AG04450 (cell line): ENCODE data around the gene C7. TPM values are rescaled to one million over a fixed set of nuclear protein-coding genes. Genes with fewer than 3 reads are reported as not detected.
"Not testable (repeated sequence)": the region's sequence is repeated elsewhere in the genome, so short reads cannot be mapped to it uniquely, and the experiment has no call there.

ENCODE experiments used
- CTCF ChIA-PET: fragments of 300-600, 350-600 bp; formaldehyde crosslinking; extraction: SDS; loops from one replicate; lab custom pipeline; 2022; ENCODE audit warnings: antibody characterized with exemption, inconsistent platforms; lab: Charles Lee
- POLR2A ChIA-PET: fragments of 350-600 bp; formaldehyde crosslinking; extraction: SDS; loops from one replicate; lab custom pipeline; 2021; ENCODE audit warnings: antibody characterized with exemption, inconsistent platforms; lab: Yijun Ruan, JAX
- DNase-seq: peaks from one replicate; pipeline ENCODE4 v3.0.0-alpha.2; 2011; ENCODE audit warnings: low read depth, low spot score
- H3K27ac ChIP-seq: one replicate; pipeline ENCODE4 v1.5.1; 2012; ENCODE audit warnings: low read depth, low read length, control low read depth
- H3K27me3 ChIP-seq: one replicate; pipeline ENCODE4 v1.6.0; 2012; ENCODE audit warnings: low read length; ENCODE audit not compliant: control insufficient read depth, insufficient read depth
- H3K4me3 ChIP-seq: 2 replicates; pipeline ENCODE4 v1.5.1; 2011; ENCODE audit warnings: mild to moderate bottlenecking, low read depth, low read length, control low read depth
- H3K9me3 ChIP-seq: 2 replicates; pipeline ENCODE4 v1.5.1; 2012; ENCODE audit warnings: low read length; ENCODE audit not compliant: control insufficient read depth, insufficient read depth
- polyA plus RNA-seq: library from polyadenylated mRNA; depleted of rRNA; stranded (reverse); fragments of >200 nt; gene quantifications from 2 replicates; pipeline ENCODE4 v1.2.3, GENCODE V29; 2011
- TF ChIP-seq, protein P1 (sequence below): IDR thresholded peaks from 2 replicates; pipeline ENCODE4 v1.5.1; 2011; ENCODE audit warnings: low read depth, low read length, control low read depth, inconsistent platforms

The C7 gene
- polyA plus RNA-seq, 1 experiment = 14.4 TPM

DNA sequence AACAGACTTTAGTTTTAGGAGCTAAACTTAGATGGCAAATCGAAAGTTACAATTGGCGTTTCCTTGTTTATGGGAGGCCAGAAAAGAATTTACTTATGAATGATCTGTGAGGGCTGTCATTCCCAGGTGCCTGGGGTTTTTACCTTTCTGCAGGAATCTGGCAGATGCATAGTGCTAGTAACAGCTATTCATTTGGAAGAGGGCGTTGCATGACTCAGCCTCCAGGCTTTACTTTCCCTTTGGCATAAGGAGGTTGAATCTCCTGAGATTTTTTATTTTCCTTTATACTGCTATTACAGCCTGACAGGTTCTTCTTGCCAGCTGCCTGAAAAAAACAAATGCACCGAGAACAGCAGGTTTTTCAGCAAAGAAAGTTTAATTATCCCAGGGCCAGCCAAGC lies 38.1 kb upstream of the C7 start:
- H3K27me3 ChIP-seq = peaks cover 2% of the 10 kb centered on the region
- TF ChIP-seq, protein P1, sequence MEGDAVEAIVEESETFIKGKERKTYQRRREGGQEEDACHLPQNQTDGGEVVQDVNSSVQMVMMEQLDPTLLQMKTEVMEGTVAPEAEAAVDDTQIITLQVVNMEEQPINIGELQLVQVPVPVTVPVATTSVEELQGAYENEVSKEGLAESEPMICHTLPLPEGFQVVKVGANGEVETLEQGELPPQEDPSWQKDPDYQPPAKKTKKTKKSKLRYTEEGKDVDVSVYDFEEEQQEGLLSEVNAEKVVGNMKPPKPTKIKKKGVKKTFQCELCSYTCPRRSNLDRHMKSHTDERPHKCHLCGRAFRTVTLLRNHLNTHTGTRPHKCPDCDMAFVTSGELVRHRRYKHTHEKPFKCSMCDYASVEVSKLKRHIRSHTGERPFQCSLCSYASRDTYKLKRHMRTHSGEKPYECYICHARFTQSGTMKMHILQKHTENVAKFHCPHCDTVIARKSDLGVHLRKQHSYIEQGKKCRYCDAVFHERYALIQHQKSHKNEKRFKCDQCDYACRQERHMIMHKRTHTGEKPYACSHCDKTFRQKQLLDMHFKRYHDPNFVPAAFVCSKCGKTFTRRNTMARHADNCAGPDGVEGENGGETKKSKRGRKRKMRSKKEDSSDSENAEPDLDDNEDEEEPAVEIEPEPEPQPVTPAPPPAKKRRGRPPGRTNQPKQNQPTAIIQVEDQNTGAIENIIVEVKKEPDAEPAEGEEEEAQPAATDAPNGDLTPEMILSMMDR = no peak
- DNase-seq = no peak
- CTCF ChIA-PET = interaction anchor here (0.7 kb wide), 2 partner anchors 57 to 117 kb away, joined by 3 read pairs; no protein-coding TSS in a partner anchor
- H3K4me3 ChIP-seq = no peak overlapping the region
- POLR2A ChIA-PET = interaction anchor here (0.6 kb wide), 1 partner anchor 100 kb away, joined by 12 read pairs; no protein-coding TSS in a partner anchor
- no peak overlapping the region for H3K27ac ChIP-seq
- H3K9me3 ChIP-seq = no peaks in the 10 kb centered on the region

DNA sequence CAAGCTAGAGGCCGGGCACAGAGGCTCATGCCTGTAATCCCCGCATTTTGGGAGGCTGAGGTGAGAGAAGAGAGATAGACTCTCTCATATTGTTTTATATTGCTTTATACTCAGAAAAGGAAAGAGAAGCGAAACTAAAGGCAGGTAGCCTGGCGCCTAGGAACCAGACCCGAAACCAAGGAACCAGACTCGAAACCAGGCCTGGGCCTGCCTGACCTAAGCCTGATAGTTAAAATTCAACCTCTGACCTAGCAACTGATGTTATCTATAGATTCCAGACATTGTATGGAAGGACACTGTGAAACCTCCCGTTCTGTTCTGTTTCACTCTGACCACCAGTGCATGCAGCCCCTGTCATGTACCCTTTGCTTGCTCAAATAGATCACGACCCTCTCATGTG lies 37.0 kb upstream of the C7 start:
- H3K4me3 ChIP-seq, H3K27me3 ChIP-seq, CTCF ChIA-PET, H3K9me3 ChIP-seq, H3K27ac ChIP-seq, DNase-seq, POLR2A ChIA-PET: not testable (repeated sequence)

DNA sequence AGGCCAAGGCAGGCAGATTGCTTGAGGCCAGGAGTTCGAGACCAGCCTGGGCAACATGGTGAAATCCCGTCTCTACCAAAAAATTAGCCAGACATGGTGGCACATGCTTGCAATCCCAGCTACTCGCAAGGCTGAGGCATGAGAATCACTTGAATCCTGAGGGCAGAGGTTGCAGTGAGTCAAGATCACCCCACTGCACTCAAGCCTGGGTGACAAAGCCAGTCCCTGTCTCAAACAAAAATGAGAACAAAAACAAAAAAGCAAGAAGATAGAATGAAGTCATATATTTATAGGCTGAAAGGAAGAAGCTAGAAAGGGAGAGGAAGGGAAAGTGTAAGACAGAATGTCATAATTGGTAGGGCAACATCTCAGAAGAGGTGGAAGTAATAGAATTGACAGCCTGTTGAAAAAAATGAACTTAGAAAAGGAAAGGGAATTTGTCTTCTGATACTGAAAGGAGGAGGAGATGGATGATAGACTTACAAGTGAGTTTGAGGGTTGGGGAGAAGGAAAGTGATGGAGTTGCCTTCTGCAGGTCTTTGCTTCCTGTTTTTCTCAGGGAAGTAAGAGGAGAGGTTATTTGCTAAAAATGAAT lies 35.9 kb upstream of the C7 start:
- TF ChIP-seq, protein P1 = no peak
- Histone ChIP-seq H3K9me3 (no peaks in the 10 kb centered on the region; the same call in 1 of the 2 replicates), H3K27me3 (no peaks in the 10 kb centered on the region), H3K4me3 (no peak overlapping the region), H3K27ac (no peak overlapping the region)
- DNase-seq = no peak
- ChIA-PET POLR2A (interaction anchor here (0.6 kb wide), 1 partner anchor 12 kb away, joined by 5 read pairs; no protein-coding TSS in a partner anchor), CTCF (no interaction called here)

DNA sequence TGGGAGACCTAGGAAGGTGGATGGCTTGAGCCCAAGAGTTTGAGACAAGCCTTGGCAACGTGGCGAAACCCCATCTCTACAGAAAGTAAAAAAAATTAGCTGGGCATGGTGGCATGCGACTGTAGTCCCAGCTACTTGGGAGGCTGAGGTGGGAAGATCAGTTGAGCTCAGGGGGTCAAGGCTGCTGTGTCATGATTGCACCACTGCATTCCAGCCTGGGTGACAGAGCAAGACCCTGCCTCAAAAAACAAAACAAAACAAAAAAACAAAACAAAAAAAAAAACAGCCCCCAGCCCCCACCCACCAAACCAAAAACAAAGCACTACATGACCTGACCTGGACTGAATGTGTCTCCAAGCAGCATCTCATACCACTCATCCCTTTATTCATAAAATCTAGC lies 33.3 kb upstream of the C7 start:
- no peaks in the 10 kb centered on the region; the same call in 1 of the 2 replicates for H3K9me3 ChIP-seq
- no peak overlapping the region for H3K4me3 ChIP-seq
- TF ChIP-seq, protein P1 = no peak
- DNase-seq = no peak
- ChIA-PET CTCF (interaction anchor here (0.5 to 0.7 kb wide), 2 partner anchors 32 to 524 kb away, joined by 3 to 5 read pairs; no protein-coding TSS in a partner anchor), POLR2A (no interaction called here)
- no peak overlapping the region for H3K27ac ChIP-seq
- H3K27me3 ChIP-seq = no peaks in the 10 kb centered on the region

DNA sequence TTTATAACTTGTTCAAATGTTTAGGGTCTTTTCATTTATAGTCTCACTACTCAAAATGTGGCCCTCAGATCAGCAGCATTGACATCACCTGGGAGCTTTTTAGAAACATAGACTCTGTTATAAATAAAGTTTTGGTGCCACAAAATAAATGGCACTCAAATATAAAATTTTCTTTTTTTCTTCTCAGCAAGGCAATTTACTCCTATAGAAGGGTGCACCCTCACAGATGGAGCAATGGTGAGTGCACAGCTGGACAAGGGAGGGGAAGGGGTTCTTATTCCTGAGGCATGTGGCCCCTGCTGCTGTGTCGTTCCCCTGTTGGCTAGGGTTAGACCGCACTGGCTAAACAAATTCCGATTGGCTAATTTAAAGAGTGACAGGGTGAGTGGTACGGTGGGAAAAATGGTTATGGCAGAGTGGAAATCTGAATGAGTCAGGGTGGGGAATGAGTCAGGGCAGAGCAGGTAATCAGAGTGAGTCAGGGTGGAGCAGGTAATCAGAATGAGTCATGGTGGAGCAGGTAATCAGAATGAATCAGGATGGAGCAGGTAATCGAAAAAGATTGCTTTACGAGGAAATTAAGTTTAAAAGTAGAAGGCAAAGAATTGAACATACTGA lies 31.8 kb upstream of the C7 start:
- DNase-seq = no peak
- Histone ChIP-seq H3K27me3 (no peaks in the 10 kb centered on the region), H3K27ac (no peak overlapping the region), H3K4me3 (no peak overlapping the region), H3K9me3 (no peaks in the 10 kb centered on the region; the same call in 1 of the 2 replicates)
- CTCF ChIA-PET = no interaction called here
- POLR2A ChIA-PET = no interaction called here
- TF ChIP-seq, protein P1 = no peak
